H9 (cell line): ENCODE measurements around the gene GPI. TPM values are rescaled to one million over a fixed set of nuclear protein-coding genes. Genes with fewer than 3 reads are reported as not detected.

Experiments used
- DNase-seq: peaks from one replicate; pipeline ENCODE4 v3.0.0-alpha.2; 2017
- H2AFZ ChIP-seq: one replicate; pipeline ENCODE4 v1.6.1; 2013; ENCODE audit warnings: mild to moderate bottlenecking, low read length, control low read depth, moderate library complexity
- H2AK5ac ChIP-seq: 2 replicates; pipeline ENCODE4 v1.6.1; 2013; ENCODE audit warnings: low read length, control low read depth, mixed read lengths; ENCODE audit not compliant: insufficient read length
- H2BK120ac ChIP-seq: one replicate; pipeline ENCODE4 v1.6.1; 2013; ENCODE audit warnings: low read depth, mild to moderate bottlenecking, low read length, control low read depth, inconsistent platforms; ENCODE audit not compliant: poor library complexity, severe bottlenecking
- H2BK12ac ChIP-seq: 2 replicates; pipeline ENCODE4 v1.6.1; 2013; ENCODE audit warnings: low read length, control low read depth, mixed read lengths, low read depth; ENCODE audit not compliant: insufficient read length
- H2BK15ac ChIP-seq: 2 replicates; pipeline ENCODE4 v1.6.1; 2013; ENCODE audit warnings: low read depth, low read length, control low read depth
- H2BK20ac ChIP-seq: one replicate; pipeline ENCODE4 v1.6.1; 2013; ENCODE audit warnings: low read depth, mild to moderate bottlenecking, low read length, control low read depth, inconsistent platforms; ENCODE audit not compliant: poor library complexity, severe bottlenecking
- H2BK5ac ChIP-seq: 2 replicates; pipeline ENCODE4 v1.6.1; 2013; ENCODE audit warnings: low read length, control low read depth, mixed read lengths; ENCODE audit not compliant: insufficient read length
- H3K14ac ChIP-seq: 2 replicates; pipeline ENCODE4 v1.6.1; 2013; ENCODE audit warnings: low read length, control low read depth; ENCODE audit not compliant: insufficient read depth
- H3K18ac ChIP-seq: 2 replicates; pipeline ENCODE4 v1.6.1; 2013; ENCODE audit warnings: low read depth, mild to moderate bottlenecking, mixed read lengths, low read length, control low read depth; ENCODE audit not compliant: insufficient read length
- H3K23ac ChIP-seq: 2 replicates; pipeline ENCODE4 v1.6.1; 2013; ENCODE audit warnings: low read length, control low read depth, mixed read lengths, low read depth; ENCODE audit not compliant: insufficient read length
- H3K23me2 ChIP-seq: 2 replicates; pipeline ENCODE4 v1.6.1; 2013; ENCODE audit warnings: low read depth, mild to moderate bottlenecking, mixed read lengths, low read length, control low read depth; ENCODE audit not compliant: insufficient read length, poor library complexity, severe bottlenecking
- H3K27ac ChIP-seq: 2 replicates; pipeline ENCODE4 v1.5.1; 2013; ENCODE audit warnings: low read length, control low read depth, mixed read lengths, low read depth; ENCODE audit not compliant: insufficient read length
- H3K27me3 ChIP-seq: 2 replicates; pipeline ENCODE4 v1.6.1; 2013; ENCODE audit warnings: low read length, control low read depth, inconsistent platforms; ENCODE audit not compliant: insufficient read depth
- H3K4ac ChIP-seq: 2 replicates; pipeline ENCODE4 v1.6.1; 2013; ENCODE audit warnings: low read depth, mild to moderate bottlenecking, control low read depth, inconsistent platforms, low read length, moderate library complexity
- H3K4me1 ChIP-seq: 2 replicates; pipeline ENCODE4 v1.6.1; 2013; ENCODE audit warnings: low read length, control low read depth, inconsistent platforms; ENCODE audit not compliant: insufficient read depth
- H3K4me2 ChIP-seq: 2 replicates; pipeline ENCODE4 v1.6.1; 2013; ENCODE audit warnings: low read length, control low read depth, mixed read lengths; ENCODE audit not compliant: insufficient read length, insufficient read depth
- H3K56ac ChIP-seq: 2 replicates; pipeline ENCODE4 v1.6.1; 2013; ENCODE audit warnings: low read depth, mild to moderate bottlenecking, mixed read lengths, low read length, control low read depth; ENCODE audit not compliant: insufficient read length
- H3K79me1 ChIP-seq: 2 replicates; pipeline ENCODE4 v1.6.1; 2013; ENCODE audit warnings: low read depth, mild to moderate bottlenecking, moderate library complexity, low read length, control low read depth, inconsistent platforms; ENCODE audit not compliant: insufficient read depth, poor library complexity, severe bottlenecking
- H3K79me2 ChIP-seq: 2 replicates; pipeline ENCODE4 v1.6.1; 2013; ENCODE audit warnings: low read length, control low read depth, inconsistent platforms; ENCODE audit not compliant: insufficient read depth
- H3K9ac ChIP-seq: 2 replicates; pipeline ENCODE4 v1.6.1; 2013; ENCODE audit warnings: low read length, control low read depth, mixed read lengths; ENCODE audit not compliant: insufficient read length; ENCODE audit errors: extremely low read depth
- H3K9me3 ChIP-seq: one replicate; pipeline ENCODE4 v1.6.1; 2013; ENCODE audit warnings: low read depth, low read length, inconsistent platforms; ENCODE audit not compliant: control insufficient read depth
- H3T11ph ChIP-seq: one replicate; pipeline ENCODE4 v1.6.1; 2013; ENCODE audit warnings: mild to moderate bottlenecking, low read length, control low read depth, inconsistent platforms
- H4K20me1 ChIP-seq: one replicate; pipeline ENCODE4 v1.6.1; 2013; ENCODE audit not compliant: control insufficient read depth, insufficient read length, insufficient read depth
- H4K5ac ChIP-seq: 2 replicates; pipeline ENCODE4 v1.6.1; 2013; ENCODE audit warnings: low read depth, mild to moderate bottlenecking, mixed read lengths, low read length, control low read depth; ENCODE audit not compliant: insufficient read length
- H4K8ac ChIP-seq: replicated peaks from 2 replicates; pipeline ENCODE4 v1.6.1; 2013; ENCODE audit warnings: low read length, control low read depth, mixed read lengths, low read depth; ENCODE audit not compliant: insufficient read length
- H4K91ac ChIP-seq: 2 replicates; pipeline ENCODE4 v1.6.1; 2013; ENCODE audit warnings: low read depth, mild to moderate bottlenecking, moderate library complexity, mixed read lengths, low read length, control low read depth; ENCODE audit not compliant: insufficient read length
- H3K27ac Mint-ChIP-seq, 3 experiments: 2 replicates in 2 of 3; 3 replicates in 1 of 3; pipeline ENCODE4 v1.8.0; 2020 to 2021; ENCODE audit warnings: mixed read lengths in 3 of 3, mild to moderate bottlenecking in 1 of 3, moderate library complexity in 1 of 3
- H3K27me3 Mint-ChIP-seq: 2 replicates; pipeline ENCODE4 v1.8.0; 2021; ENCODE audit warnings: low read depth, mild to moderate bottlenecking, moderate library complexity, mixed read lengths
- H3K36me3 Mint-ChIP-seq, 3 experiments: 2 replicates in 2 of 3; 3 replicates in 1 of 3; pipeline ENCODE4 v1.8.0; 2020 to 2021; ENCODE audit warnings: low read depth in 3 of 3, mixed read lengths in 3 of 3; ENCODE audit not compliant: insufficient read depth in 1 of 3
- H3K4me1 Mint-ChIP-seq, 2 experiments: 2 replicates each; pipeline ENCODE4 v1.8.0; 2020; ENCODE audit warnings: mixed read lengths in 2 of 2
- H3K4me3 Mint-ChIP-seq, 2 experiments: 2 replicates in 1 of 2; 3 replicates in 1 of 2; pipeline ENCODE4 v1.8.0; 2020 to 2021; ENCODE audit warnings: mild to moderate bottlenecking in 2 of 2, mixed read lengths in 2 of 2, moderate library complexity in 1 of 2
- H3K9me3 Mint-ChIP-seq, 2 experiments: 2 replicates in 1 of 2; 3 replicates in 1 of 2; pipeline ENCODE4 v1.8.0; 2020; ENCODE audit warnings: mild to moderate bottlenecking in 2 of 2, mixed read lengths in 2 of 2, moderate library complexity in 1 of 2
- CTCF ChIP-seq: fragments of 200-600 bp; sonication (generic); conservative IDR thresholded peaks from 3 replicates; pipeline ENCODE4 v1.8.0; 2021; ENCODE audit warnings: antibody characterized with exemption, mild to moderate bottlenecking
- WGBS: extraction: QIAGEN DNeasy Blood & Tissue Kit; methylation state at CpG from one replicate; pipeline ENCODE4 v1.1.7; 2013; ENCODE audit warnings: missing lambda C conversion rate, low lambda C conversion rate, mixed read lengths; ENCODE audit not compliant: insufficient read length; ENCODE audit errors: extremely low coverage; 5-methylcytosine and 5-hydroxymethylcytosine counted together
- total RNA-seq: library from RNA; stranded (reverse); gene quantifications from 2 replicates; pipeline ENCODE4 v1.2.1, GENCODE V29; 2021

GPI gene
- total RNA-seq, 1 experiment from 2014 or later, result 373 TPM

- Histone ChIP-seq H3K9me3 (no peaks in the 10 kb centered on the region), H3K4me2 (no peak overlapping the region), H4K8ac (no peak overlapping the region), H3K4me1 (peaks cover 3% of the 10 kb centered on the region; the same call in 1 of the 2 replicates), H2BK5ac (no peak overlapping the region), H3K18ac (no peak overlapping the region), H2BK12ac (no peak overlapping the region), H2AFZ (no peak overlapping the region), H2BK20ac (no peak overlapping the region), H3K56ac (no peak overlapping the region), H4K5ac (no peak overlapping the region), H3K4ac (no peak overlapping the region), H4K91ac (no peak overlapping the region), H3K14ac (no peak overlapping the region), H3K27ac (no peak overlapping the region), H2AK5ac (no peak overlapping the region), H3K79me1 (no peaks in the 10 kb centered on the region), H4K20me1 (no peaks in the 10 kb centered on the region), H3K23ac (no peak overlapping the region), H3K79me2 (no peaks in the 10 kb centered on the region; the same call in 1 of the 2 replicates), H3K23me2 (no peaks in the 10 kb centered on the region), H3K9ac (no peak overlapping the region), H3K27me3 (no peaks in the 10 kb centered on the region), H3T11ph (no peak overlapping the region), H2BK15ac (no peak overlapping the region), H2BK120ac (no peak overlapping the region)
- peak overlapping the region in 2 of 3 experiments; percentile 36 to 60; a peak in 1 of 7 replicates for H3K27ac Mint-ChIP-seq
- H3K36me3 Mint-ChIP-seq, result peaks cover 15 to 37% (median 35%) of the 10 kb centered on the region in 3 experiments; a peak in 6 of 7 replicates
- no peaks in the 10 kb centered on the region; a peak in 1 of 5 replicates for H3K9me3 Mint-ChIP-seq
- H3K27me3 Mint-ChIP-seq, result no peaks in the 10 kb centered on the region; the same call in 1 of the 2 replicates
- TF ChIP-seq CTCF, result no peak
- peaks cover 29 to 40% of the 10 kb centered on the region in 2 experiments for H3K4me1 Mint-ChIP-seq
- DNase-seq, result no peak
- no CpG with 5 or more reads among the region's 6 CpGs for WGBS
- H3K4me3 Mint-ChIP-seq, result no peak overlapping the region
Measured at GRCh38 chr19:34321735-34322134, 43.3 kb upstream of the GPI start.
